GM19395 (cell line): ENCODE data around the gene SPON1.

Experiments
- ATAC-seq: cut with Tn5 transposase; IDR thresholded peaks from one replicate; pipeline ENCODE4 v1.9.1; 2021; ENCODE audit warnings: mild to moderate bottlenecking, moderate library complexity; ENCODE audit not compliant: unreplicated experiment

The SPON1 gene

DNA sequence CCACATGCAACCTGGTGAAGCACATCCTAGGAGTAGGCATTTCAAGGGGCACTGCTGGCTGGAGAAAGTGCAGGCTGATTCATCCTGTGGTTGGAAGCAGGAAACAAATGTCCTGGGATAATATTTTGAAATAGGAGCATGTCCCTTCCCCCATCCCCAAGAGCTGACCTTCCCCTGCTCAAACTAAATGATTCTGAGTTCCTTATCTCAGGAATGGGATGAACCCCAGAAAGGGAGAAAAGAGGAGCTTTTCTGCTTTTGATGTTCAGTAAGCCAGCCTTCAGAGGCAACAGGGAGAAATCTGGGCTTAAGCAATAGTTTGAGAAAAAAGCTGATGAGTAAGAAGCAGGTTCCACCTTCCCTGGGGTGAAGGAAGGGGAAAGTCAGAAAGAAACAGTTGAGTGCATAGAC, 19.5 kb upstream of the SPON1 start:
- ATAC-seq = no peak

- no peak for ATAC-seq
These were observed 18.5 kb upstream of the SPON1 start for GRCh38 chr11:13944016-13944415.

DNA sequence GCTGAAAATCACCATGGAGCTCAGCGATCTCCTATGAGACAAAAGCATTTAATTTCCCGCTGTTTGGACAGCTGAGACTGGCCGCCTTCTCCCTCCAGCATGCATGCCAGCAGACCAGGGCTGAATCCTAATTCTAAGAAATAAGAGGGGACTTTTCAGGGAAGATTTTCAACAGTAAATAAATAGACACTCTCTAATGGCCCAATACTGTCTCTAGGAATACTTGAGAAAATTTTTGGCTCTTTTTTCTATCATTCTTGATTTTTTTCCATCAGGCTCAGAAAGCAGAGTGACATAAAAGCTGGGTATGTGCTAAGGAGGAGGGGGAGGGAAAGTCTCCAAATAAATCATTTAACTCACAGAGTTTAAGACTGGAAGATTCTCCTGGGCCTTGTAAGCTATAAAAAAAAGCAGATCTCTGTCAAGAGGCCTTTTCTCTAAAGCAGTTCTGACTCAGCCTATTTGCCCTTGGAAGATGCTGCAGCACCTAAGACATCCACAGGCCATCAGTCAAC, 17.6 kb upstream of the SPON1 start:
- ATAC-seq = no peak

- no peak for ATAC-seq
These were observed 15.1 kb upstream of the SPON1 start for GRCh38 chr11:13947379-13947778.

DNA sequence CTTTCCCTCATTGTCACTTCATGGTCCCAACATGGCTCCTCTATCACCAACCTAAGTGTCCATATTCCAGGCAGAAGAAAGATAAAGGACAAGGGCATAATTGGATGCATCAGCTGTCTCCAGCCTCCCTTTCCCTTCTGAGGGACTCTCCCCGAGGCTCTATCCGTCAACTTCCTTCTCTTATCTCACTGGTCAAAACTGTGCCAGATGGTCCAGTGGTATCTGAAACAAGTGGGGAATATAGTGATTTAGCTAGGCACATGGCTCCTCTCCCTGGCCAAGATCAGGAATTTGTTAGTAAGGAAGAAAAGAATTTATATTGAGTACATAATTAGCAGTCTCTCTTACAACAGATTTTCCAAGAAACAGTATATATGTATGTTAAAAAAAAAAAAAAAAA, 12.6 kb upstream of the SPON1 start:
- no peak for ATAC-seq

- no peak for ATAC-seq
These were observed 10.3 kb upstream of the SPON1 start for GRCh38 chr11:13952221-13952620.

DNA sequence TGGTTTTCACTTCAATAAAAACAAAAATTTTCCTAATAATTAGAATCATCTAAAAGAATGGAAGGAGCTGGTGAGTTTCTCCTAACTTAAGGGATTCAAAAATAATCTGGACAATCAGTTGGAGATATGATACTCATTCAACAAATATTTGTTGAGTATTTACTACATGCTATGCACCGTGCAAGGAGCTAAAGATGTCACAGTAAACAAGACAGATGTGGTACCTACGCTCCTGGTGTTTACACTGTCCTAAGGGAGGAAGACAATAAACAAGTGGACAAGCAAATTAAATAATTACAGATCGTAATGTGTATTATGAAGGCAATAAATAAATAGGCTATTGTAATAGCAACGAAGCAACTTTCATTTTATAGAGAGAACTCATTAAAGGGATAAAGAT, 9.9 kb upstream of the SPON1 start:
- ATAC-seq = no peak

- no peak for ATAC-seq
These were observed 7.9 kb upstream of the SPON1 start for GRCh38 chr11:13954591-13954990.

DNA sequence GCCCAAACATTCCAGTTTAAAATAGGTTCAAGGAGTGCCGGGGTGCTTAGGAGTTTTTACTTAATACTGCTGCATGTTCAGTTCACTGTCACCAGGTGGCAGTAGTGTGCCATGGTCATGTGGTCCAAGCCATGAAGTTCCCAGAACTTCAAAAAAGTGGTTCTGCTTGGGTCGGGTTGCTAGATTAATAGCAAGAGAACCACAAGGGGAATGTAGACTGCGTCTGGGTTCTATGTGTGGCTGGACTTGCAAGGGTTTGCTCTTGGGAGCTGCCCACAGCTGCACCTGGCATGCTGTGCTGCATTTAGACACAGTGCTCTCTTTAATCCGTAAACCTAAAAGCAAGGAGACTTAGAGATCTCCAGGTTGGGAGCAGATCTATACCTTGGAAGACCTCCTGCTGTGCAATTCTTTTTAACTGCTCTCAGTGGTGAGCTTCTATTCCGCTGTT, 6.5 kb upstream of the SPON1 start:
- no peak for ATAC-seq

GRCh38 chr11:13956988-13957387, 5.5 kb upstream of the SPON1 start:
- no peak for ATAC-seq

DNA sequence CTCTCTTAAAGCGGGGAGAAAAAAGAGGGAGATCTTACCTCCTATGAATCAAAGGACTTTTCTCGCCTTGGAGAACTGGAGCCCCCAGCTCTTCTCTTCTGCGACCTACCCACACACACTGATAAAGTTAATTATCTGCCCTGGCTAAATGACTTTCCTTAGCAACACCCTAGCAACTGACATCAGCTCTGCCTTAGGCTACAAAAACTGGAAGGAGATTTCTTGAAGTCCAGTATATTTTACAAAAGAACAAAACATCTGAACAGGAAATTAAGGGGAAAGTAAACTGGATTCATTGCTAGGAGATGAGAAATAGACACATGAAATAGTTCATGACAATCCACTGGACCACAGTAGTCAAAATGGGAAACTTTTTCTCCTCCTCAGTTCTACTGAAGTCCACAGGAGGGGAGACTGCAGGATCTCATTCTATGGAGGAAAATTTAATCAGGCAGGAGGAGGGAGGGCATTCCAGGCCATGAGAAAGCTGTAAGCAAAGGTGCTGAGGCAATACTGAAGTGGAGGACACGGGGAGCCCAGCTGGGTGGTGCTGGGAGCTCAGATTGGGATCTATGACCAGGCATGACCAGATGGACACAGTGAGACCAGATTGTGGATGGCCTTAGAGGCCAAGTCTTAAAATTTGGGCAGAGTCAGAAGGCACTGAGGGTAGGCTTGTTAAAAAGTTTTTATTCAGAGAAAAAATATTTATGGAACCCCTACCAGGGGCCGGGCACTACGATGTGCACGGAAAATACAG, 3.7 kb upstream of the SPON1 start:
- ATAC-seq = no peak

DNA sequence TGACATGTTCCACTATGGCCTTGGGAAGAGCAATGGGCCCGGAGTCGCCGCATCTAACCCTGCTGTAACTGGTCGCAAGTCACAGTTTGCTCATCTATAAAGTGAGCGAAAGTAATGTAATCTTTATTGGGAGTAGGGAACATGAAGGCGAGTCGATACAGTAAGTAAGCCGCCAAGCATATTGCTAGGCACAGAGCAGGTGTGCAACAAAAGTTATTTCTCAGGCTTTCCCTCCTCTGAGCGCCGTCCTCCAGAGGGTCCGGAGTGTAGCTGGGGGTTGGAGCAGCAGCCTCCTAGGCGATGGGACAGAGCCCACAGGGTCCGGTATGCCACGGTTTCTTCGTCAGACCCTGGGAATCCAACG, 343 bp upstream of the SPON1 start:
- ATAC-seq = no peak

GRCh38 chr11:13963169-13963948, 836 bp downstream of the SPON1 start:
- ATAC-seq = no peak

DNA sequence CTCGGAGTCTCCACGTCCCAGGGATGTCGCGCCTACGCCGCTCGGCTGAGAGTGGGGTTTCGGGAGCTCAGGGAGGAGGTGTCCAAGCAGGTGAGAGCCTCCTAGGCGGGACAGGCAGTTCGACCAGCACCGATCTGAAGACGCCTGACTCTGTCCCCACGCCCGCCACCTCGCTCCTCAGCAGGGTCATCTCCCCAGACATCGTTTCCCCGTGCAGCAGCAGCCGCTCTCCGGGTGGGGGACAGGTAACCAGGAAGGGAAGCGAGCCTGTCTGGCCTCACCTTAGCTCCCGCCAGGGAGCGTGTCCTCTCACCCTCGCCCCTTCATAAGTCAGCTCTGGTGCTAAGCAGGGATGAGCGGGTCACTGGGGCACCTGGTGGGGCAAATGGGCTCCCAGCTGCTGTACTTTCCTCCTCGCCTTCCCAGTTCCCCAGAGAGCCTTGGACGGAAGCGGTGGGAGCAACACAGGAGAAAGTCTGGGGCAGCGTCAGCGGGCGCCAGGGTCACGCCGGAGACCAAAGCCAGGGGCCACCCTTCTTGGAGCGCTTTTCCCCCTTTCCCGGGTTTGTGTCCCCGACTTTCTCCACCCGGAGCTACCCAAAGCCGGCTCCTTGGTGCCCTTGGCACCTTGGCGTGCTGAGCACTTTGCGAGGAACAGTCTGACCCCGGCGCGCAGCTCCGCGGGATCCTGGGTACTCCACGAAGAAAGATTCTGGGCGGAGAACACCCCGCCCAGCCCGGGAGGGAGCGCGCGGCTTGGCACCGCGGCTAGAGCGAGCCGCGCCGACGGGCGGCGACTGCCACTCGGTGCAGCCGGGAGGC, 1.6 kb downstream of the SPON1 start:
- no peak for ATAC-seq

- no peak for ATAC-seq
These were observed 2.2 kb downstream of the SPON1 start for GRCh38 chr11:13964771-13965074.

DNA sequence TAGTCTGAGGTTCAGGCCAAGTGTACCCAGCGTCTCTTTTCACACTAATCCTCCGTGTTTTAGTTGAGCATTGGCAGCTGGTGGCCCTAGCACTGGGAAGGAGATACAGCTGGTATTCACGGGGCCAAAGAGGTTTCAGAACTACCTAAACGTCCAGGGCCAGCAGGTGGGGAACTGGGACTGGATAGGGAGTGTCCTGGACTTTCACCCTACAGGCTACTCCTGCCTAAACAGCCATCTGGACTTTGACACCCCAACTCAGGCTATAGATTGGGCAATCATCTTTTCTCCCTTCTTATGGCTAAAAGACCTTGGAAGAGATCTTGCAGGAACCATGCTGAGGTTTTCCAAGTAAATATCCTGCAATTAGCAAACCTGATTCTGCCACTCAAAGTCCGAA, 2.8 kb downstream of the SPON1 start:
- ATAC-seq = no peak

DNA sequence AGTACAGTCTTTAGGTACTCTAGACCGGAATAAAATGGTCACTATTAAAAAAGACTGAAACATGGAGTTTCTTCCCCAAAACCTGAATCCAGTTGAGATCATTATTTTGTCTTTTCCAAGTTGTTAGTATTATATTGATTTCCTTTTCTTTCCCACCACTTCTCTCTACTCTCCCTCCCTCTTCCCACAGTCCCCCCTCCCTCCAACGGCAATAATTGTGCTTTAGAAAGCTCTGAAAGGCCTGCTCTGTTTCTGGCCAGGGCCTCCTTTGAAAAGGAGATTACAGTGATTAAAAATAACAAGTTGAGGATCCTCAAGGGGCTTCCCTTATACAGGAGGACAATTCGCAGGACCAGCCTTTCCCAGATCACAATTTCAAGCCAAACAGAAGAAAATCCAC, 3.5 kb downstream of the SPON1 start:
- ATAC-seq = no peak

DNA sequence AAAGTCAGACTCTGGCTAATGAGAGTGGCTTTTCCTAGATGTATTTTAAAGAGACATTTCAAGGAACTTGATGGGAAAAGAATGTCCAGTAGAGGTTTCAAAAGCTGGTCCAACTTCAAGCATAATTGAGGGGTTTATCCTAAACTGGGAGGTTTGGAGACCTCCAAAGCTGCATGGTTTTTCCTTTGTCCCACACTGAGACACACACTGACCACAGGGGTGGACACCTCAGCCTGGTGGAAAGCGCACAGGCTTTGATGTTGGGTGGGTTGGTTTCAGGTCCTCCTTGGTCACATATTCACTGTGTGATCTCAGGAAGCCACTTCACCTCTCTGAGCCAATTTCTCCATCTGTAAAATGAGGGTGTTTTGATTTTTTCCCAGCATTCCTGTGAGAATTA, 4.0 kb downstream of the SPON1 start:
- no peak for ATAC-seq

GRCh38 chr11:13970986-13971385, 8.5 kb downstream of the SPON1 start:
- ATAC-seq = no peak

DNA sequence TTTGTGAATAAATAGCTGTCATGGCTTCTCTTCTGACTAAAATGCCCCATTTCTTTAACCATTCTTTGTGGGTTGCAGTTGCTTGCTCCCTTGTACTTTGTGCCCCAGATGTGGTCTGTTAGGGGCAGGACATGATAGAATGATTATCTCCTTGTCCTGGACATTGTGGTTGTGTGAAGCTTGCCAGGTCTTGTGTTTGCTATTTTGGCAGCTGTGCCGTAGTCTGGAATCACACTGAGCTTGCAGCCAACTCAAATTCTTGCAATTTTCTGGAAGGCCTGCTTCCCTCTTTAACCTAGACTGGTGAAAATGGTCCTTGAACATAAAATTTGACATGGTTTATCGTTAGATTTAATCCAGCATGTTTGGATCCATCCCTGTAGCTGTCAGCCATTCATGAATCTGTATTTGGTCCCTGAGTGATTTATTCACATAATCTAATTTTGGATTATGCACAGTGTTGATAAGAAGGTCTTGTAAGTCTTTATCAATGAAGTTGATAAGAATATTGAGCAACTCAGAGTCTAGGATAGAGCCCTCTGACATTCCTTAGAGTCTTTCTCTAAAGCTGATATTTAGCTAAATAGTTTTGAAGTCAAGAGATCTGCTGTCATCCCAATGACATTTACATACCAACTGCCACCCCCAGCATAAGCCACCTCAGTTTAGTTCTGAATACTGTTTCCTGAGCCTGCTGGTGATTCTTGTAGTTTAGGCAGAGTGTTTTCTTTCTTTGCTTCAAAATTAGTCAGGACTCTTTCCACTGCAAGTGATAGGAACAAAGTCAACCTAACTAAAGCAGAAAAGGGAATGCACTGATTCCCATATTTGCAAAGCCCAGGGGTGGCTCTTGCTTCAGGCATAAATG, 9.8 kb downstream of the SPON1 start:
- ATAC-seq = no peak

DNA sequence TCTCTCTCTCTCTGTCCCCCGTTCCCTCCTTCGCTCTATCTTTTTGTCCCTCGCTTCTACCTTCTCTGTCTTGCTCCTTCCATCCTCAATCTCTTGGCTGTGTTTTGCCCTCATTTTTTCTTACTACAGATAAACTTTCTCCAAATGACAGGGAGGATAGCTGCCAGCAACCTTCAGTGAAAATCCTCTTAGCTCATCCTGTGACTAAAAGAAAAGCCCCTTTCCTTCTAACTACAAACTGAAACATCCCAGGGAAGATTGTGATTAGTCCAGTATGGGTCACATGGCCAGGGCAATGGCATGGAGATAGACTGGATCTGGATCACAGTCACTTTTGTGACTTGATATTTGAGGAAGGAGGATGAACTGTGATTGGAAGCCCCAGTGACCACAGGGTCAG, 10.4 kb downstream of the SPON1 start:
- no peak for ATAC-seq
